Right lobe of liver (tissue), 6 donors: ENCODE data around the gene TSPAN4. TPM values are rescaled to one million over a fixed set of nuclear protein-coding genes. Genes with fewer than 3 reads are reported as not detected.

Experiments used
- ATAC-seq, 4 donors: fragments of 200-7000 bp; cut with Tn5 transposase; one replicate each; pipeline ENCODE4 v1.9.1; 2020; ENCODE audit warnings: mild to moderate bottlenecking in 4 of 4, moderate library complexity in 4 of 4
- DNase-seq, 3 donors: peaks; one replicate each; pipeline ENCODE4 v3.0.0-alpha.2; 2020
- H3K27ac ChIP-seq, 3 donors: fragments of 200-600 bp; one replicate each; pipeline ENCODE4 v1.8.0; 2022
- H3K27me3 ChIP-seq, 2 donors: fragments of 200-600 bp; one replicate each; pipeline ENCODE4 v1.8.0; 2022
- H3K36me3 ChIP-seq, 4 donors: fragments of 200-600 bp; sonication (generic) in 1 of 4; one replicate each; pipeline versions ENCODE4 v1.5.1 to v1.8.0; 2017 to 2022; ENCODE audit warnings: control low read depth in 1 of 4
- H3K4me1 ChIP-seq, 4 donors: fragments of 200-600 bp; sonication (generic) in 1 of 4; one replicate each; pipeline versions ENCODE4 v1.5.1 to v1.8.0; 2017 to 2022; ENCODE audit warnings: control low read depth in 1 of 4
- H3K4me3 ChIP-seq, 3 donors: fragments of 200-600 bp; one replicate each; pipeline ENCODE4 v1.8.0; 2022
- H3K9me3 ChIP-seq, 4 donors: fragments of 200-600 bp; sonication (generic) in 1 of 4; one replicate each; pipeline versions ENCODE4 v1.5.1 to v1.8.0; 2017 to 2022; ENCODE audit warnings: control low read depth in 1 of 4
- POLR2A ChIP-seq: fragments of 450-650 bp; IDR thresholded peaks from one replicate; pipeline ENCODE4 v1.6.1; 2017; ENCODE audit warnings: antibody characterized with exemption, mild to moderate bottlenecking
- WGBS: methylation state at CpG from one replicate; pipeline ENCODE4 v1.1.6; 2018; ENCODE audit warnings: low coverage, low lambda C conversion rate; ENCODE audit not compliant: insufficient coverage; ENCODE audit errors: missing lambda C conversion rate; 5-methylcytosine and 5-hydroxymethylcytosine counted together
- intact Hi-C, 2 donors: fragments of 100-400 bp; cut with DNase I; formaldehyde crosslinking; loops; one replicate each; pipeline versions ENCODE4 v1.11.2 to v1.14.1; 2022
- total RNA-seq, 6 experiments: library from RNA; depleted of rRNA in 2 of 6; stranded (reverse); fragments of >200 nt in 2 of 6; fragmentation: NEBNext Ultra II Directional in 3 of 6; extraction: Animal tissue kit (Norgen Biotek cat#: 25700) in 3 of 6; gene quantifications; one replicate each; pipeline versions ENCODE4 v1.1.0 to v1.2.4, GENCODE V29; 2016 to 2023
- TF ChIP-seq, protein P1 (sequence below), 4 donors: fragments of 200-600 bp in 3 of 4; fragments of 450-650 bp in 1 of 4; IDR thresholded peaks; one replicate each; pipeline versions ENCODE4 v1.5.1 to v1.8.0; 2016 to 2022; ENCODE audit warnings: antibody characterized with exemption in 4 of 4, mild to moderate bottlenecking in 2 of 4
- donor health status: DM: no; HTN: yes; CAD: no.
- donor health status: DM: no; HTN: no; CAD: no.
- donor health status: DM: no; HTN: no; CAD: no.
- donor health status: DM: no; HTN: yes; CAD: no.
- donor health status: DM: no; HTN: yes; CAD: no.

The TSPAN4 gene
- total RNA-seq, 6 experiments from 2014 or later: 14.9 to 80.6 (median 30.5) TPM

DNA sequence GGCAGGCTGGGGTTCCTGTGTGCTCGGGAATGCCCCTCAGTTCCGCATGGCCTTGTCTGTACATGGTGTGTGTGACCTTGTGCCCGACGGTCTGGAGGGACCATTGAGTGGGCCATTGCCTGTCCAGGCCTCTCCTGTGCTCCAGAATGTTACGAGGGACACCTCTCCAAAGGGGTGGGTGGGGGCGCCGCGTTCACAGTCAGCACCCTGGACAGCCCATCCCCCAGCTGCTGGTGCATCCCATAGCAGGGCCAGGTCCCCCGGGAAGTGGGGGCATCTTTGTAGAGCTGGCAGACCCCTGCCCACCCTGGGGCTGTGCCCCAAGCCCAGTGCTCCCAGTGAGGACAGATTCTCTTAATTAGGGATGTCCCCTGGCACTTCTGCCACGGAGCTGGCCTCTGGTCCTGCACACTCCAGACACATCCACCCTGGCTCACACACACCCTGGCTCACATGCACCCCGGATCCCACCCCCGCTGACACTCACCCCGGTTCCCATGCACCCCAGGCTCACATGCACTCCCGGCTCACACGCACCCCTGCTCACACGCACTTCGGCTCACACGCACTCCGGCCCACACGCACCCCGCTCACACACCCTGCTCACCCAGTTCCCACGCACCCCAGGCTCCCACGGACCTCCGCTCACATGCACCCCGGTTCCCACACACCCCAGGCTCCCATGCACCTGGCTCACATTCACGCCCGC, 15.6 kb downstream of the TSPAN4 start:
- WGBS: 91% methylated on average over 14 of the region's 27 CpGs
- TF ChIP-seq, protein P1, sequence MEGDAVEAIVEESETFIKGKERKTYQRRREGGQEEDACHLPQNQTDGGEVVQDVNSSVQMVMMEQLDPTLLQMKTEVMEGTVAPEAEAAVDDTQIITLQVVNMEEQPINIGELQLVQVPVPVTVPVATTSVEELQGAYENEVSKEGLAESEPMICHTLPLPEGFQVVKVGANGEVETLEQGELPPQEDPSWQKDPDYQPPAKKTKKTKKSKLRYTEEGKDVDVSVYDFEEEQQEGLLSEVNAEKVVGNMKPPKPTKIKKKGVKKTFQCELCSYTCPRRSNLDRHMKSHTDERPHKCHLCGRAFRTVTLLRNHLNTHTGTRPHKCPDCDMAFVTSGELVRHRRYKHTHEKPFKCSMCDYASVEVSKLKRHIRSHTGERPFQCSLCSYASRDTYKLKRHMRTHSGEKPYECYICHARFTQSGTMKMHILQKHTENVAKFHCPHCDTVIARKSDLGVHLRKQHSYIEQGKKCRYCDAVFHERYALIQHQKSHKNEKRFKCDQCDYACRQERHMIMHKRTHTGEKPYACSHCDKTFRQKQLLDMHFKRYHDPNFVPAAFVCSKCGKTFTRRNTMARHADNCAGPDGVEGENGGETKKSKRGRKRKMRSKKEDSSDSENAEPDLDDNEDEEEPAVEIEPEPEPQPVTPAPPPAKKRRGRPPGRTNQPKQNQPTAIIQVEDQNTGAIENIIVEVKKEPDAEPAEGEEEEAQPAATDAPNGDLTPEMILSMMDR (IDR thresholded peaks at IDR 0.05): no peak
- no peak for TF ChIP-seq POLR2A
- H3K36me3 ChIP-seq: no peaks in the 10 kb centered on the region
- H3K4me3 ChIP-seq: no peak overlapping the region
- H3K27ac ChIP-seq: no peak overlapping the region
- DNase-seq (no peak), ATAC-seq (no peak)
- H3K4me1 ChIP-seq: no peaks in the 10 kb centered on the region
- H3K9me3 ChIP-seq: no peaks in the 10 kb centered on the region
- intact Hi-C loops: loop anchor here in 1 of 2 donors (10.0 kb wide), 1 partner anchor 197 kb away; no protein-coding TSS in a partner anchor
- H3K27me3 ChIP-seq: no peaks in the 10 kb centered on the region

DNA sequence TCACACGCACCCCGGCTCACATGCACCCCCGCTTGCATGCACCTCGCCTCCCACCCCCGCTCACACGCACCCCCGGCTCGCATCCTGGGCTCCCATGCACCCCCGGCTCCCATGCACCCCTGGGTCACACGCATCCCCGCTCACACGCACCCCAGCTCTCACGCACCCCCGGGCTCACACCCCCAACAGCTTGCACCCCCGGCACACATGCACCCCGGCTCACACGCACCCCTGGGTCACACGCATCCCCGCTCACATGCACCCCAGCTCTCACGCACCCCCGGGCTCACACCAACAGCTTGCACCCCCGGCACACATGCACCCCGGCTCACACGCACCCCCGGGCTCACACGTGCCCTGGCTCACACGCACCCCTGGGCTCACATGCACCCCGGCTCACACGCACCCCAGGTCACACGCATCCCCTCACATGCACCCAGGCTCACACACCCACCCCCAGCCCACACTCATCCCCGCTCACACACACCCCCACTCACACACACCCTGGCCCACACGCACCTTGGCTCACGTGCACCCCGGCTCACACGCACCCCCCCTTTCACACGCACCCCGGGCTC, 16.2 kb downstream of the TSPAN4 start:
- DNase-seq: no peak
- H3K9me3 ChIP-seq: no peaks in the 10 kb centered on the region
- H3K27me3 ChIP-seq: no peaks in the 10 kb centered on the region
- no peaks in the 10 kb centered on the region for H3K36me3 ChIP-seq
- no peak for ATAC-seq
- H3K4me3 ChIP-seq: no peak overlapping the region
- 81% methylated on average over 26 of the region's 37 CpGs for WGBS
- intact Hi-C loops: loop anchor here in 1 of 2 donors (10.0 kb wide), 1 partner anchor 196 kb away; no protein-coding TSS in a partner anchor
- TF ChIP-seq, protein P1 (IDR thresholded peaks at IDR 0.05): no peak
- no peak overlapping the region for H3K27ac ChIP-seq
- H3K4me1 ChIP-seq: no peaks in the 10 kb centered on the region

GRCh38 chr11:859394-860131, 16.9 kb downstream of the TSPAN4 start:
- WGBS: 63% methylated on average over 23 of the region's 31 CpGs
- Histone ChIP-seq H3K4me3 (no peak overlapping the region), H3K27me3 (no peaks in the 10 kb centered on the region), H3K9me3 (no peaks in the 10 kb centered on the region), H3K36me3 (no peaks in the 10 kb centered on the region), H3K27ac (no peak overlapping the region), H3K4me1 (no peaks in the 10 kb centered on the region)
- no peak for TF ChIP-seq POLR2A
- TF ChIP-seq, protein P1 (IDR thresholded peaks at IDR 0.05): no peak
- DNase-seq: peak in 1 of 3 donors; percentile 62
- intact Hi-C loops: loop anchor here in 1 of 2 donors (10.0 kb wide), 1 partner anchor 195 kb away; no protein-coding TSS in a partner anchor
- peak; percentile 20 to 42 (median 30) for ATAC-seq

DNA sequence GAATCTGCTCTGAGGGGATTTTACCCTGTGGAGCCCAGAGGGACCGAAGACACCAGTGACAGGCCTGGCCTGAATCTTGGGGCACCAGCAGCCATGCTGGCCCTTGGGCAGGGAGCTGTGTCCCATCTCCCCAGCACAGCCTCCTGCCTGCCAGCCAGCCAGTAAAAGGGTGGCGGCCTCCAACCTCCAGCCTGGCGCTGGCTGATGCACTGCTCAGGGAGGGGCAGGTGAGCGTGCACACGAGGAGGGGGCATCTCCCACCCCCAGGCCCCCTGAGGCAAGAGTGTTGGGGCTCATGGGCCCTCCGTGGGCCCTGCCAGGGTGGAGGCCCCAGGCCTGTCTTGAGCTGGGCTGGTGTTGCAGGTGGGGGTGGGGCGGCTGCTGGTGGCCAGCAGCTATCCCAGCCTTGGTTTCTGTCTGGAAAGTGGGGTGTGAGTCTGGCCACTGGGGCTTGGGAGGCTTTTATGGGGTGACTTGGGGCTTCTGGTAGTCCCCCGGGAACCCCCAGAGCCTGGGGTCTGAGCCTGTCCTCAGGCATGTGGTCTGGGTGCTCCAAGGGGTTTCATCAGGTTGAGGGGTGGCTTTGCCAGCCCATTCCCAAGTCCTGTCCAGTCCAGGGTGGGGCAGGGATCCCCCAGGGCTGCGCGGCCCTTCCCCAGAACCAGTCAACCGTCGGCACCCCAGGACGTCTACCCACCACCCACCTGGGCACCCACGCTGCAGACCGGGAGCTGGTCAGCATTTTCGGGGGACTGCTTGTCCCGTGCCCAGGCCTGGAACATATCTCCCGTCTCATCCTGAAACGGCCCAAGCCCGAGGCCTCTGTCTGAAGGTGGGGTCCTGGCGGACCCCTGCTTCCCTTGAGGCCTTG, 17.8 kb downstream of the TSPAN4 start:
- Histone ChIP-seq H3K4me1 (no peaks in the 10 kb centered on the region), H3K27me3 (no peaks in the 10 kb centered on the region), H3K27ac (no peak overlapping the region), H3K4me3 (no peak overlapping the region), H3K9me3 (no peaks in the 10 kb centered on the region), H3K36me3 (no peaks in the 10 kb centered on the region)
- TF ChIP-seq, protein P1 (IDR thresholded peaks at IDR 0.05): no peak
- no peak for TF ChIP-seq POLR2A
- WGBS: no CpG with 5 or more reads among the region's 21 CpGs
- DNase-seq (no peak), ATAC-seq (no peak)
- intact Hi-C loops: no loop called here
